Measurements from ENCODE around the gene MARK2.

The MARK2 gene

DNA sequence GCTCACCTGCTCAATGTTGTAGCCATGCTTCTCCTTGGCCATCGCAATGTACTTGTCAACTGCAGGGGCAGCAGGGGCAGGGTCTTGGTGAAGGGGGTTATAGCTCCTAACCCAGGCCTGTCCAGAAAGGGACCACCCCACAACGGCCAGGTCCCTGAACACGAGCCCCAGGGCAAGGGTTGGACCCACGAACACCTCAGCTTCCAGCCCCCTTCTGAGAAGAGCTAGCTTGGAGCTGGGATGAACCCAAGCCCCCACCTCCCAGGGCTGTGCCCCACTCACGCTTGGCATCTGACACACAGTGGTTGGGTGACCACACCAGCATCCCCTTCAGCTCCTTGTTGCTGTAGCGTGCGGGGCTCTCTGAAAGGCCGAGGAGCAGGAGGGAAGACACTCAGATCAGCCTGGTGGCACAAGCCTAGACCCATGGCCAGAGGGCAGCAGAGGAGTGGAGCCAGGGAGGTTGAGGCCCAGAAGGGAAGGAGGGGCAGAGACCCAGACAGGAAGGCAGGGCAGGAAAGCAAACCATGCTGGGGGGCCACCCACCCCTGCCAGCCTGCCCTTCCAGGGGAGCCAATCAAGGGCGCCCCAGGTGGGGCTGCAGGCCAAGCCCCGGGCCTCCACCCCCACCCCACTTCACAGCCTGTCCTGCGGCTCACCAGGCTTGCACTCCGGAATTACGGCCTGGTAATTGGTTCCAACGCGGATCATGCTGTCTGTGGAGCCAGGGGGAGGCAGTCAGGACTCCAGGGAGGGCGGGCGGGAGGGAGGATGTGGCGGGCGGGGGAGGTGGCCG lies 76.2 kb downstream of the MARK2 start:
- Histone ChIP-seq H3K9me3 (ENCODE audit: insufficient read depth, low read length) (no peaks in the 10 kb centered on the region), H3K36me3 (ENCODE audit: insufficient read depth, insufficient read length, low read length) (peaks cover 38% of the 10 kb centered on the region), H3K9ac (ENCODE audit: insufficient read length, low read depth) (peak overlapping the region; percentile 97), H3K27me3 (ENCODE audit: insufficient read depth, insufficient read length) (no peaks in the 10 kb centered on the region), H3K4me1 (ENCODE audit: insufficient read depth, insufficient read length) (peaks cover 19% of the 10 kb centered on the region), H3K4me3 (ENCODE audit: insufficient read length, low read depth) (peak overlapping the region; percentile 94)
- no peak for DNase-seq (ENCODE audit: low read depth, low spot score)
- TF ChIP-seq ZNF274 (IDR thresholded peaks at IDR 0.05; ENCODE audit: low read depth, low read length) (no peak), SUZ12 (IDR thresholded peaks at IDR 0.05; ENCODE audit: extremely low read depth, insufficient read depth, insufficient read length) (no peak), YY1 (IDR thresholded peaks at IDR 0.05; ENCODE audit: insufficient read depth, insufficient read length) (no peak)

DNA sequence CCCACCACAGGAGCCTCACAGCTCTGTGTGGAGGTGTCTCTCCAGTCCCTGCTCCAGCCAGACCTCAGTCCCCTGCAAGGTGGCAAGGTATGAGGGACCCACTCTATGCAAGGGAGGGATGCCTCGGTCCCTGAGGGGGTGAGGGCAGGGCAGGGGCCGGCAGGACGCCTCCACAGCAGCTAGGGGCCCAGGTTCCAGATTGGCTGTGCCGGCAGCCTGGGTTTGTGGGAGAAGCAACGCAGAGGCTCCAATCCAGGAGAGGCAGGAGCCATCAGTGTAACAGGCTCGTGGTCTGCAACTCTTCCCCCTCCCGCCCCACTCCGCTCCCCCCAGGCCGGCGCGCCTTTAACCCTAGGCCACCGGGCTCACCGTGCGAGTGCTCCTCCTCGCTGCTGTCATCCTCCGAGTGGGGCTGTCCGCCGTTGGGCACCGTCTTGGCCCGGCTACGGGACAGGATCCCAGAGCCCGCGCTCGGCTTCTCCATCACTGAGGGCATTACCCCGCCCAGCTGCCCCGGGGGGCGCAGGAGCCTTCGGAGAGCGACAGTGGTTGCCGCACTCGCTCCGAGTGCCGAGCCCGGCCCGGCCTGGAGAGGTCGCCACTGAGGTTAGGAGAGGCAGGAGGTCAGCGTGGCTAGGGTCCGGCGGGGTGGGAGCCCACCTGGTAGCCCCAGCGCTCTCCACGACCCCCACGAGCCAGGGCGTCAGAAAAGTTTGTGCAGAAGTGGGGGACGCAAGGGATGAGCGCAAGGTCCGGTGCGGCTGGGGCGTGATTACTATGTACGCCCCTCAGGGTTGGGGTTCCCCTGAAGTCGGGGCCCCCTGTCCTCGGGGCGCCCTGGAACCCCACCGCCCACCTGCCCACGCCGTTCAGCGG lies 77.3 kb downstream of the MARK2 start:
- TF ChIP-seq YY1 (IDR thresholded peaks at IDR 0.05; ENCODE audit: insufficient read depth, insufficient read length) (no peak), SUZ12 (IDR thresholded peaks at IDR 0.05; ENCODE audit: extremely low read depth, insufficient read depth, insufficient read length) (no peak), ZNF274 (IDR thresholded peaks at IDR 0.05; ENCODE audit: low read depth, low read length) (no peak)
- peak overlapping the region; percentile 97 for H3K9ac ChIP-seq (ENCODE audit: insufficient read length, low read depth)
- peak overlapping the region; percentile 94 for H3K4me3 ChIP-seq (ENCODE audit: insufficient read length, low read depth)
- peak; percentile 83 for DNase-seq (ENCODE audit: low read depth, low spot score)
- no peaks in the 10 kb centered on the region for H3K27me3 ChIP-seq (ENCODE audit: insufficient read depth, insufficient read length)
- peaks cover 15% of the 10 kb centered on the region for H3K4me1 ChIP-seq (ENCODE audit: insufficient read depth, insufficient read length)
- H3K9me3 ChIP-seq (ENCODE audit: insufficient read depth, low read length): no peaks in the 10 kb centered on the region
- H3K36me3 ChIP-seq (ENCODE audit: insufficient read depth, insufficient read length, low read length): peaks cover 32% of the 10 kb centered on the region

DNA sequence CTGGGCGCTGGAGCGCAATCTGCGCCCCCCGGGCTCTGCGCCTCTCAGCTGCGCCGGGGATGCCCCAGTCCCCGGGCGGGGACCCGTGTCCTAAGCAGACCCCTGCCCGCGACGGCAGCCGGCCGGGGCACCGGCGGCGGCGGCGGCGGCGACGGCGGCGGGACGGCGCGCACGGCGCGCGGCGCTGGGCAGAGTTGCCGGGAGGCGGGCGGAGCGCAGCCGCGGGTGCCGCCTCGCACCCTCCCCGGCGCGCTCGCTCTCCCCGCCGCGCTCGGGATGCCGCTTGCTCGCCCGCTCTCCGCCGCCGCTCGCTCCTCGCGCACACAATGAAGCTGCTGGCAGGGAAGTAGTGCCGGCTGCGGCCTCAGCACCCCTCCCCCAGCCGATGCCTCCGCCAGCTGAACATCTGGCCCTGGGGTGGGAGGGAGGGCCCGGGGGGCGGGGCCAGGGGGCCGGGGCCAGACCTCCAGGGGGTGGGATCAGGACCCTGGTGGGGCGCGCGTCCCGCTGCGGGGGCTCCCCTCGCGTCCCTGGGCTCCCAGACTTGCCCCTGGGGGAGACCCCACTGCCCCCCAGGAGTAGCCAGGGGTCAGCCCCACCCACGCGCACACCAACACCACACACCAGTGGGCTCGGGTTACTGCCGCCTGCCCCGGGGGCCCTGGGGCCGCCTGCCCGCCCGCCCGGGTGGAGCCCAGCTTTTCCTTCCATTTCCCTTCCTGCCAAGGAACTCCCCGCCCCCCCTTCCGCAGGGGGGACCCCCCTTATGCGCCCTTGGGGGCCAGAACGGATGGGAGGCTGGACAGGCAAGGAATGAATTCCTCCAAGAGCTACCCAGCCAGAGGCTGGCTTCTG lies 78.2 kb downstream of the MARK2 start, which contains the start of gene RCOR2:
Gene RCOR2 (minus strand): TSS at position 328 of the 855 bp plus-strand sequence. CDS start 708 bp downstream, outside the sequence.
- H3K36me3 ChIP-seq (ENCODE audit: insufficient read depth, insufficient read length, low read length): peaks cover 27% of the 10 kb centered on the region
- H3K9ac ChIP-seq (ENCODE audit: insufficient read length, low read depth): peak within 1 kb of the TSS; percentile 99
- H3K27me3 ChIP-seq (ENCODE audit: insufficient read depth, insufficient read length): no peaks in the 10 kb centered on the region
- DNase-seq (ENCODE audit: low read depth, low spot score): peak; percentile 89
- peaks cover 16% of the 10 kb centered on the region for H3K4me1 ChIP-seq (ENCODE audit: insufficient read depth, insufficient read length)
- TF ChIP-seq YY1 (IDR thresholded peaks at IDR 0.05; ENCODE audit: insufficient read depth, insufficient read length) (no peak), ZNF274 (IDR thresholded peaks at IDR 0.05; ENCODE audit: low read depth, low read length) (no peak), SUZ12 (IDR thresholded peaks at IDR 0.05; ENCODE audit: extremely low read depth, insufficient read depth, insufficient read length) (no peak)
- no peaks in the 10 kb centered on the region for H3K9me3 ChIP-seq (ENCODE audit: insufficient read depth, low read length)
- H3K4me3 ChIP-seq (ENCODE audit: insufficient read length, low read depth): peak within 1 kb of the TSS; percentile 94

DNA sequence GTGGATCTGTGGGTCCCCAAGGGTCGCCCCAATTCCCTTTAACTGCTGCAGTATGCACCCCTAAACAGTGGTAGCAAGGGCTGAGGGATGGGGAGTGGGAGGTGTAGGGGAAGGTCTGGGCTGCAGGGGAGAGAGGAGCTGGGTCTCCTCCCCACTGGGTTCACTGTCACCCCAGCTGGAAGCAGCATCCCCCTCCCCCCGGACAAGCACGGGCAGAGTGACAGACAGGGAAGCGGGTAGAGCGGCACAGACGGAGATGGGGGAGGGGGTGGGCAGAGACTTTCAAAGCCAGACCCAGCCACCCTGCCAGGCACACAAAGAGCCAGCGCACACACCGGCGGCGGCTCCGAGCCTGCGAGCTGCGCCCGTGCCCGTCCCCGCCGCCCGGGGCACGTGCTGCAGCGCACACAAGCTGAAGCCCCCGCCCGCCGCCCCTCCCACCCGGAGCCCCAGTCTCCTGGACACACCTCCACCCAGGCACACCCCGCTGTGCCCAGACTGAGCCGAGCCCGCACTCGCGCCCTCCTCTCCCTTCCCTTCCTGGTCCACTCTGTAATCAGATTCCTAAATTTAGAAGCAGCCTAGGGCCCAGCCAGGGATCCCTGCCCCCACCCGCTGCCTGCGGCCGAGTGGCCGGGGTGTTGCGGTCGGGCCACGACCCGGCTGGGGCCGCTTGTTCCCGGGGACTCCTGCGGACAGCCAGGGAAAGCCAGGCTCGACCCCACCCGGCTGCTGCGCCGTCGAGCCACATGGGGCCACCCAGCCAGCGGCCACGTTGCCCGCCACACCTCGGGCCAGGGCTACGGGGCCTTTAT lies 79.0 kb downstream of the MARK2 start:
- no peak for TF ChIP-seq SUZ12 (IDR thresholded peaks at IDR 0.05; ENCODE audit: extremely low read depth, insufficient read depth, insufficient read length)
- no peak for TF ChIP-seq YY1 (IDR thresholded peaks at IDR 0.05; ENCODE audit: insufficient read depth, insufficient read length)
- no peak for TF ChIP-seq ZNF274 (IDR thresholded peaks at IDR 0.05; ENCODE audit: low read depth, low read length)
- H3K4me1 ChIP-seq (ENCODE audit: insufficient read depth, insufficient read length): peaks cover 16% of the 10 kb centered on the region
- H3K36me3 ChIP-seq (ENCODE audit: insufficient read depth, insufficient read length, low read length): peaks cover 19% of the 10 kb centered on the region
- peak; percentile 84 for DNase-seq (ENCODE audit: low read depth, low spot score)
- H3K9me3 ChIP-seq (ENCODE audit: insufficient read depth, low read length): no peaks in the 10 kb centered on the region
- peak overlapping the region; percentile 84 for H3K4me3 ChIP-seq (ENCODE audit: insufficient read length, low read depth)
- H3K9ac ChIP-seq (ENCODE audit: insufficient read length, low read depth): peak overlapping the region; percentile 99
- no peaks in the 10 kb centered on the region for H3K27me3 ChIP-seq (ENCODE audit: insufficient read depth, insufficient read length)

DNA sequence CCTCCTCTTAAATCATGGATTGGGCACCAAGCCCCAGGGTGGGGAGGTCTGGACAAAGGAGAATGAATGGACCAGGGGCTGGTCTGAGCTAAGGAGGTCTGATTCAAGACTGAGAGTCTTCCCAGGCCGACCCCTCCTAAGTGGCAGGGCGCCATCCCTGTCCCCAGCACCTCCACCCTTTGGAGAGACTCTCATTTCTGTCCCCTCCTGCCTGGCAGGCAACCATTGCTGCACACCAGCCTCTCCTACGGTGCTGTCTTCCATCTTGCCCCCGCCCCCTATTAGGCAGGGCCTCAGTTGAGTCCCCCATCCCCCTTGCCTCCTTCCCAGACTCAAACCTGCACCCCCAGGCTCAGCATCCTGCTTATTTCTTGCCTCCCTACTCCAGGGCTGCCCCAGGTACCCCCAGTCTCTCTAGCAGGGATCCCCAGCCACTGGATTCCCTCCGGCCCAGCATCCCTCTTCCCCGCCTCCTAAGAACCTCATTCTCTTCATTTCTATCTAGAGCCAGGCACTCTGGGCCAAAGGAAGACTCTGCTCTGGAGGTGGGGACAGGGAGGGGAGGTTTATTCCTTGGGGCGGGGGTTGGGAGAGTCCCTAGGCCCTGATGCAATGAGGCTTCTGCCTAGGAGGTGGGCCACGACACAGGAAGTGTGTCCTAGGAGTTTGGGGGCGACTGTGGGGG lies 79.7 kb downstream of the MARK2 start:
- no peak for DNase-seq (ENCODE audit: low read depth, low spot score)
- Histone ChIP-seq H3K9ac (ENCODE audit: insufficient read length, low read depth) (peak overlapping the region; percentile 99), H3K9me3 (ENCODE audit: insufficient read depth, low read length) (no peaks in the 10 kb centered on the region), H3K36me3 (ENCODE audit: insufficient read depth, insufficient read length, low read length) (peaks cover 16% of the 10 kb centered on the region), H3K4me1 (ENCODE audit: insufficient read depth, insufficient read length) (peaks cover 16% of the 10 kb centered on the region), H3K4me3 (ENCODE audit: insufficient read length, low read depth) (peak overlapping the region; percentile 84), H3K27me3 (ENCODE audit: insufficient read depth, insufficient read length) (peaks cover 3% of the 10 kb centered on the region)
- TF ChIP-seq YY1 (IDR thresholded peaks at IDR 0.05; ENCODE audit: insufficient read depth, insufficient read length): no peak
- TF ChIP-seq ZNF274 (IDR thresholded peaks at IDR 0.05; ENCODE audit: low read depth, low read length): no peak
- TF ChIP-seq SUZ12 (IDR thresholded peaks at IDR 0.05; ENCODE audit: extremely low read depth, insufficient read depth, insufficient read length): no peak

Measured in NT2/D1 (cell line).